SU-DHL-6 (cell line): ENCODE data around the gene DDR2.

Source experiments
- CTCF ChIP-seq: fragments of 200-600 bp; sonication (generic); IDR thresholded peaks from one replicate; pipeline ENCODE4 v1.5.1; 2017; ENCODE audit warnings: antibody characterized with exemption, mild to moderate bottlenecking, low read length, moderate library complexity; ENCODE audit not compliant: insufficient read depth, poor library complexity, severe bottlenecking
- EZH2phosphoT487 ChIP-seq: fragments of 200-600 bp; sonication (generic), shearing (Covaris generic); conservative IDR thresholded peaks from 2 replicates; pipeline ENCODE4 v1.6.1; 2018; ENCODE audit warnings: mild to moderate bottlenecking, antibody characterized with exemption, low read length, moderate library complexity, mixed read lengths

DNA sequence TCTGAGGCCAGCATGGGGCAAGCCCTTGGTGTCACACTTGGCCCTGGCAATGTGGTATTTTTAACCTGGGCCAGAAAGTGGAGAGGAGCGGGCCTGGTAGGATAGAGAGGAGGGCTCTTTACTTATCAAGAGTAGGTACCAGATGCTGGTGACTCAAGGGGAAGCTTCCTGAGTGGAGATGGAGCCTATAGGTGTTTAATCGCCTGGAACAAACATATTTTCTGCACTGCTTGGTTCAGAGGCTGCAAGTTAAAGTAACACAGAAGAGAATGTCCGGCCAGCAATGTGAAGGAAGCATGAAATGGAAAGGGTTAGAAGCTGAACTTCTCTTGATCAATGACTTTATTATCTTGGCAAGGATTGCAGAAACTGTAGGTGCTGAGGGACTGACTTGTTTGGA is 74.3 kb downstream of the DDR2 start:
- TF ChIP-seq CTCF (no peak), EZH2phosphoT487 (no peak)
